ENCODE results near the gene NECTIN1.

NECTIN1 gene

DNA sequence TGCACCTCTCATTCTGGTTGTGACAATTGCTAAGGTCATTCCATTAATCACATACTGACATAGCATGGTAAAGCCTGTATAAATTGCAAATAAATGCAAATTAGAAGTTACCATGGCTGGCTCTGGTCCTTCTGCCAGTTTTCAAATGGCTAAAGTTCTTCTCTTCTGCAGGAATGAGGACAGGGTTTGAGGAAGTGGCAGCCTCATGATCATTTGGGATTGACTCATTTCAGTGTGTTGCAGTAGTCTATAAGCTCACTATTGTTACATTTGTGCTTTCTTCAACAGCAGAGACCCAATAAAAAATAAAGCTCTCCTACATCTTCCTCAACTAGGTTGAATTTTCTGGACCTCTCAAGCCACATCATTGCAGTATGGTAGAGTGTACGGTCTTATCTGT, 60.3 kb downstream of the NECTIN1 start:
- no peak for TF ChIP-seq CTCF (IDR thresholded peaks at IDR 0.05; ENCODE audit: insufficient read depth, low read length, missing control alignments)
- DNase-seq (ENCODE audit: low read depth, low spot score), result no peak
- ChIA-PET CTCF (interaction anchor here (1.0 to 6.4 kb wide), 4 partner anchors 61 to 446 kb away, joined by 3 to 38 read pairs (median 21); partner anchors contain the start of gene NECTIN1), POLR2A (no interaction called here)
- H3K4me3 ChIP-seq (ENCODE audit: low read depth, low read length), result no peak overlapping the region

GRCh38 chr11:119666463-119667131, 62.4 kb downstream of the NECTIN1 start:
- H3K4me3 ChIP-seq (ENCODE audit: low read depth, low read length), result no peak overlapping the region
- no peak for DNase-seq (ENCODE audit: low read depth, low spot score)
- TF ChIP-seq CTCF (IDR thresholded peaks at IDR 0.05; ENCODE audit: insufficient read depth, low read length, missing control alignments), result peak; percentile 94
- POLR2A ChIA-PET, result no interaction called here
- CTCF ChIA-PET, result interaction anchor here (0.8 to 6.4 kb wide), 11 partner anchors 9 to 509 kb away, joined by 3 to 113 read pairs (median 4); partner anchors contain the start of gene NECTIN1

DNA sequence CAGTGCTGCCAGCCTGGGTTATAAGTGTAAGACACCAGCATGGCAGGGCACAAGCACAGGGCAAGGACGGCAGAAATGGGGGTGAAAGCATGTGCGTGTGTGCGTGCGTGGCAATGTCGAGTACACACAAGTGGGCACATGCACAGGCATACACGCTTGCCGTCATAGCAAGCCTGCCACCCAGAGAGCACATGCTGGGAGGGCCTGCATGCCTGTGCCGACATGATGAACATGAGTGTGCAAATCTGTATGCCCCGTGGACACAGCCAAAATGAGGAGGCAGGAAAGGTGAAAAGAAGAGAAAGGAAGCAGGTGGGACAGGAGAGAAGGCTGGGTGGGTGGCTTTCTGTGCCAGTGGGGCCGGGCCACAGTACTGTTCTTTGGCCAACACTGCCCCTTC, 62.9 kb downstream of the NECTIN1 start:
- POLR2A ChIA-PET, result no interaction called here
- DNase-seq (ENCODE audit: low read depth, low spot score), result no peak
- no peak overlapping the region for H3K4me3 ChIP-seq (ENCODE audit: low read depth, low read length)
- TF ChIP-seq CTCF (IDR thresholded peaks at IDR 0.05; ENCODE audit: insufficient read depth, low read length, missing control alignments), result no peak
- CTCF ChIA-PET, result interaction anchor here (0.8 to 6.3 kb wide), 11 partner anchors 10 to 509 kb away, joined by 3 to 113 read pairs (median 4); no protein-coding TSS in a partner anchor

- ChIA-PET CTCF (interaction anchor here (0.7 to 6.3 kb wide), 10 partner anchors 8 to 511 kb away, joined by 3 to 113 read pairs (median 3); no protein-coding TSS in a partner anchor), POLR2A (no interaction called here)
- TF ChIP-seq CTCF (IDR thresholded peaks at IDR 0.05; ENCODE audit: insufficient read depth, low read length, missing control alignments), result no peak
- H3K4me3 ChIP-seq (ENCODE audit: low read depth, low read length), result no peak overlapping the region
- DNase-seq (ENCODE audit: low read depth, low spot score), result no peak
Measured at GRCh38 chr11:119664701-119665420, 64.1 kb downstream of the NECTIN1 start.

DNA sequence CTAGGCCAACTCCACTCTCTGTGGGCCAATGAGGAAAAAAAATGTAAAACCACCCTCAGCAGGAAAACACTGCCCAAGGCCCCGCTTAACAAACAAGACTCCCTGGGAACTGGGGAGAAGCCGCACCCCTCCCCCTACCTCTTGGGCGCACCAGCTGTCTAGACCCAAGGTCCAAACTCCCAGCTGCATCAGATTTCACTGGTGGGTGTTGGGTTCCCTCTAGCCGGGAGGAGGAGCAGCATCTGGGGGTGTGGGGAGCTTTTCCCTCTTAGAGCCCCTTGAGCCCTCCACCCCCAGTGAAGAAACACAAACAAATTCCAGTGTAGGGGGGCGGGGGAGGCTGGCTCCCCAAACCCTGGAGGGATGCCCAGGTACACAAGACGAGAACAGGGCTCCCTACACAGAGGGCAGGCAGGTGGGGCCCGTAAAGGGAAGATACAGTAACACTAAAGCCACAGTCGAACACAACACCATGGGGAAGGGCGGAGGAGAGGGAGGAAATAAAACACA, 64.9 kb downstream of the NECTIN1 start:
- ChIA-PET CTCF (interaction anchor here (0.8 to 6.3 kb wide), 5 partner anchors 10 to 448 kb away, joined by 3 to 113 read pairs (median 4); no protein-coding TSS in a partner anchor), POLR2A (no interaction called here)
- TF ChIP-seq CTCF (IDR thresholded peaks at IDR 0.05; ENCODE audit: insufficient read depth, low read length, missing control alignments), result no peak
- DNase-seq (ENCODE audit: low read depth, low spot score), result no peak
- H3K4me3 ChIP-seq (ENCODE audit: low read depth, low read length), result no peak overlapping the region

DNA sequence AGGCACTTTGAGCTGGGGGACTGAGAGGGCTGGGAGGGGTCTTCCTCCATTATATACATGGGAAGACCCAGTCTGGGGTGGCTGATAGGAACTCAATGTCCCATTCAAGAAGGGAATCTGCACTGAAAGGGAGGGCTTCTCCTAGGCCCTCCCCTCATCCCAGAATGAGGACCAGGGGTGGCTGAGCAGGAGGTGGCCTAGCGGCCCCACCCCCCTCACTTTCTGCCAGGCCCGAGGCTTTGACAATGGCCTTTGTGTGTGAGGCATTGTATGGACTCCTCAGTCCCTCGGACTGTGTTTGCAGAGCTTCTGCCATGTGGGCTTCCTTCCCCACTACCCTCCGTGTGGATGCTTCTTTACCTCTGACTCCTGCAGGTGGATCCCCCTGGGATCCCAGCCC, 65.7 kb downstream of the NECTIN1 start:
- DNase-seq (ENCODE audit: low read depth, low spot score), result no peak
- ChIA-PET POLR2A (no interaction called here), CTCF (interaction anchor here (0.8 to 6.3 kb wide), 3 partner anchors 11 to 445 kb away, joined by 3 to 113 read pairs (median 4); no protein-coding TSS in a partner anchor)
- no peak for TF ChIP-seq CTCF (IDR thresholded peaks at IDR 0.05; ENCODE audit: insufficient read depth, low read length, missing control alignments)
- H3K4me3 ChIP-seq (ENCODE audit: low read depth, low read length), result no peak overlapping the region
